Aorta (tissue), 5 donors: Measurements from ENCODE around the gene MSANTD2. TPM values are rescaled to one million over a fixed set of nuclear protein-coding genes. Genes with fewer than 3 reads are reported as not detected.
A peak's percentile ranks its signal among the peaks of the same experiment; 100 is the strongest.

ENCODE experiments used
- ATAC-seq: fragments of 200-7000 bp; cut with Tn5 transposase; one replicate; pipeline ENCODE4 v1.9.1; 2022; ENCODE audit warnings: moderate library complexity; ENCODE audit not compliant: low FRiP score
- DNase-seq, 2 donors: peaks; one replicate each; pipeline ENCODE4 v3.0.0-alpha.2; 2020
- H3K27ac ChIP-seq, 2 donors: one replicate each; pipeline ENCODE4 v1.5.1; 2013; ENCODE audit warnings: low read length in 2 of 2, mild to moderate bottlenecking in 2 of 2, moderate library complexity in 2 of 2, control low read depth in 1 of 2, inconsistent platforms in 1 of 2, low read depth in 1 of 2
- H3K27me3 ChIP-seq, 2 donors: one replicate each; pipeline ENCODE4 v1.6.1; 2013; ENCODE audit warnings: control low read depth in 1 of 2, low read length in 1 of 2, mild to moderate bottlenecking in 1 of 2, moderate library complexity in 1 of 2; ENCODE audit not compliant: insufficient read depth in 2 of 2, control insufficient read depth in 1 of 2
- H3K36me3 ChIP-seq, 2 donors: one replicate each; pipeline ENCODE4 v1.6.1; 2013; ENCODE audit warnings: control low read depth in 1 of 2, low read length in 1 of 2, mild to moderate bottlenecking in 1 of 2; ENCODE audit not compliant: insufficient read depth in 2 of 2, control insufficient read depth in 1 of 2
- H3K4me1 ChIP-seq, 2 donors: one replicate each; pipeline ENCODE4 v1.6.1; 2013; ENCODE audit warnings: low read length in 2 of 2, control low read depth in 1 of 2, mild to moderate bottlenecking in 1 of 2, moderate library complexity in 1 of 2; ENCODE audit not compliant: insufficient read depth in 2 of 2, control insufficient read depth in 1 of 2
- H3K4me3 ChIP-seq, 2 donors: one replicate each; pipeline ENCODE4 v1.5.1; 2013; ENCODE audit warnings: low read length in 2 of 2, control low read depth in 1 of 2, mild to moderate bottlenecking in 1 of 2
- H3K9me3 ChIP-seq: one replicate; pipeline ENCODE4 v1.6.1; 2013; ENCODE audit warnings: mild to moderate bottlenecking, low read length; ENCODE audit not compliant: control insufficient read depth
- WGBS, 2 donors: extraction: QIAGEN DNeasy Blood & Tissue Kit; methylation state at CpG; one replicate each; pipeline ENCODE4 v1.1.7; 2013; 5-methylcytosine and 5-hydroxymethylcytosine counted together
- intact Hi-C, 2 donors: fragments of 100-400 bp; cut with DNase I; formaldehyde crosslinking; loops; one replicate each; pipeline versions ENCODE4 v1.14.2 to v1.15.0; 2022
- polyA plus RNA-seq, 2 donors: library from polyadenylated mRNA; stranded (reverse); fragments of 200-250 nt; gene quantifications; one replicate each; pipeline ENCODE4 v1.2.3, GENCODE V29; 2013
- total RNA-seq, 2 donors: library from RNA; stranded (reverse); fragmentation: NEBNext Ultra II Directional; extraction: Animal tissue kit (Norgen Biotek cat#: 25700); gene quantifications; one replicate each; pipeline ENCODE4 v1.2.1, GENCODE V29; 2021
- donor health status: healthy with polysubstance abuse.
- donor health status: Bipolar disorder and iron deficiency.
- donor health status: DM: no; HTN: no; CAD: no.
- donor health status: DM: no; HTN: no; CAD: no.
- donor health status: DM: yes; HTN: yes; CAD: no.

The MSANTD2 gene
- total and polyA plus RNA-seq, 4 donors = 6.3 to 23.6 (median 19.7) TPM

DNA sequence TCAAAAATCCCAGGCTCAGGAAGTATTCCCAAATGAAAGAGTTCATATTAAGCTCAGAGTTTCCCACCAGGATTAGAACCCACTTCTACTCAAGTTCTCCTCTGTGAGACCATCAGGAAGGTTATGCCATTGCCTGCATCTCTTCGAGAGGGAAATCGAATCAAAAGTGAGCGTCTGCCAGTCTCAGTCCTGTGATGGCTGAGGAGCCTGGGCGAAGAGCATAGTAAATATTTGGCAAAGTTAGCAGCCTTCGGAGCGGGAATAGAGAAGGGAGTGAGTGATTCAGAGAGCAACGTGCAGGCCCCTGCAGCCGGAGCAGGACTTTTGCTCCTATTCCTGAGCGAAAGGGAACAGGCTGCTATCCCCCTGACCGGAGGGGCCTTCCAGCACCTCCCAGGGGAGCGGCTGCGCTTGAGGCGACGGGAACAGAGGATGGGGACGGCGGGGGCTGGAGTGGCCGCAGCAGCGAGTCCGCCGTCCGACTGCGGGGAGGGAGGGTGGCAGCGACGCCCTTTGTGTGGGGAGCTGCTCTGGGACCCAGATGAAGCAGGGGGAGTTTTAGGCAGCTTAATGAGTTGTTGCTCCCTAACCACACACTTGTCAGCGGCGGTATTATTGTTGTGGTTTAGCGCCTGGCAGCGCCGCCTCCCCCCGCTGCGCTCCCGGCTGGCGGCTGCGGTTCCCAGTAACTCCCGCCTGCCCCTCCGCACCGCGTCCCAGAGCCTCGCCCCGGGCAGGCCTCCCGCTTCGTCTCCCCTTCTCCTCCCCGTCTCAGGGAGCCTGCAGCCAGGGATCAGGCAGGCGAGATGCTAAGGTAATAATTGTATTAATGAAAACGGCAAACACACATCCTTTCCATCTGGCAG lies 82.2 kb downstream of the MSANTD2 start:
- Histone ChIP-seq H3K36me3 (no peaks in the 10 kb centered on the region), H3K27me3 (no peaks in the 10 kb centered on the region), H3K4me1 (no peaks in the 10 kb centered on the region), H3K27ac (peak overlapping the region in 1 of 2 donors; percentile 1), H3K4me3 (peak overlapping the region in 1 of 2 donors; percentile 15), H3K9me3 (no peaks in the 10 kb centered on the region)
- DNase-seq = peak; percentile 64 to 79
- ATAC-seq = peak; percentile 60
- intact Hi-C loops = loop anchor here (2.0 to 5.0 kb wide), 2 partner anchors 36 to 41 kb away; no protein-coding TSS in a partner anchor
- 1% methylated on average over 39 to 45 of the region's 45 CpGs for WGBS, 2 donors

- DNase-seq = no peak
- Histone ChIP-seq H3K27ac (peak overlapping the region in 1 of 2 donors; percentile 1), H3K4me1 (no peaks in the 10 kb centered on the region), H3K4me3 (no peak overlapping the region), H3K9me3 (no peaks in the 10 kb centered on the region), H3K36me3 (no peaks in the 10 kb centered on the region), H3K27me3 (no peaks in the 10 kb centered on the region)
- WGBS, 2 donors = 44 to 51% methylated on average over 7 of the region's 7 CpGs
- intact Hi-C loops = loop anchor here in 1 of 2 donors (5.0 kb wide), 1 partner anchor 35 kb away; no protein-coding TSS in a partner anchor
- ATAC-seq = peak; percentile 46
Observed at GRCh38 chr11:124717421-124717785, 82.8 kb downstream of the MSANTD2 start.

DNA sequence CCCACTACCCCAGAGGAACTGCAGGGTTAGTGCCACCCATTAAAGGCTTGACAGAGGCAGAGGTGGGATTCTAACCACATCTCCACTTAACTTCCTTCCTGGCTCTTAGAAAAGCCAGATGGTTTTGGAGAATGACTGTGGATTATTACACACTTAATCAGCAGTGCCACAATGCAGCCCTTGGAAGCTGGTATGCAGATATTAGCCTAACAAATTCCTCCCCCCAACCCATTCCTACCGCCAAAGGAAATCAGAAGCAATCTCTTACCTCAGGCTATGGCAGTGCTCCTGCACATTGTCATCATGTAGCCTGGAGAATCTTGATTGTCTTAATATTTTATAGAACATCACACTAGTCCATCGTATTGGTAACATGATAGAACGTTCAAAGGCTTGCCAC lies 83.6 kb downstream of the MSANTD2 start:
- 90 to 96% methylated on average over 3 of the region's 3 CpGs for WGBS, 2 donors
- ATAC-seq (no peak), DNase-seq (no peak)
- Histone ChIP-seq H3K27ac (no peak overlapping the region), H3K9me3 (no peaks in the 10 kb centered on the region), H3K27me3 (no peaks in the 10 kb centered on the region), H3K4me3 (no peak overlapping the region), H3K36me3 (no peaks in the 10 kb centered on the region), H3K4me1 (no peaks in the 10 kb centered on the region)
- intact Hi-C loops = loop anchor here in 1 of 2 donors (5.0 kb wide), 1 partner anchor 34 kb away; no protein-coding TSS in a partner anchor

Other genes with a start within 250 kb of the MSANTD2 start
- not detected for gene OR8A1, start 230.4 kb downstream of the MSANTD2 start, total RNA-seq
- gene OR8A1, start 230.4 kb downstream of the MSANTD2 start, polyA plus RNA-seq = not detected
- not detected for gene PANX3, start 189.0 kb downstream of the MSANTD2 start, total RNA-seq
- not detected for gene PANX3, start 189.0 kb downstream of the MSANTD2 start, polyA plus RNA-seq
- 10 to 100 TPM; 42.7 to 47.9 TPM for gene TBRG1, start 177.5 kb downstream of the MSANTD2 start, total RNA-seq
- gene TBRG1, start 177.5 kb downstream of the MSANTD2 start, polyA plus RNA-seq = 10 to 100 TPM; 20.5 to 65.4 TPM
- gene SIAE, start 126.7 kb downstream of the MSANTD2 start, total RNA-seq = 10 to 100 TPM; 11.5 to 24.8 TPM
- gene SIAE, start 126.7 kb downstream of the MSANTD2 start, polyA plus RNA-seq = 10 to 100 TPM in 1 of 2 donors, 1 to 10 TPM in 1; 6.9 to 14.8 TPM
- gene SPA17, start 126.5 kb downstream of the MSANTD2 start, total RNA-seq = 1 to 10 TPM; 2.7 to 3.9 TPM
- 1 to 10 TPM; 4.8 to 7.1 TPM for gene SPA17, start 126.5 kb downstream of the MSANTD2 start, polyA plus RNA-seq
- 10 to 100 TPM; 33.2 to 41.1 TPM for gene NRGN, start 60.5 kb downstream of the MSANTD2 start, total RNA-seq
- gene NRGN, start 60.5 kb downstream of the MSANTD2 start, polyA plus RNA-seq = 10 to 100 TPM; 15.4 to 38.5 TPM
- gene VSIG2, start 48.2 kb downstream of the MSANTD2 start, total RNA-seq = 1 to 10 TPM; 3.8 to 6.9 TPM
- gene VSIG2, start 48.2 kb downstream of the MSANTD2 start, polyA plus RNA-seq = 1 to 10 TPM; 1.9 to 3.1 TPM
- 100 to 1,000 TPM in 1 of 2 donors, 10 to 100 TPM in 1; 95.1 to 182 TPM for gene ESAM, start 38.1 kb downstream of the MSANTD2 start, total RNA-seq
- gene ESAM, start 38.1 kb downstream of the MSANTD2 start, polyA plus RNA-seq = 100 to 1,000 TPM in 1 of 2 donors, 10 to 100 TPM in 1; 33.2 to 110 TPM
- 10 to 100 TPM; 15.7 to 63.0 TPM for gene ROBO3, start 65.0 kb upstream of the MSANTD2 start, total RNA-seq
- gene ROBO3, start 65.0 kb upstream of the MSANTD2 start, polyA plus RNA-seq = 10 to 100 TPM in 1 of 2 donors, 1 to 10 TPM in 1; 2.1 to 19.7 TPM
- gene ROBO4, start 97.5 kb upstream of the MSANTD2 start, total RNA-seq = 10 to 100 TPM; 19.7 to 41.9 TPM
- gene ROBO4, start 97.5 kb upstream of the MSANTD2 start, polyA plus RNA-seq = 1 to 10 TPM; 2.4 to 2.8 TPM
- gene HEPN1, start 118.8 kb upstream of the MSANTD2 start, total RNA-seq = under 1 TPM in 1 of 2 donors, not detected in 1; 0.51 TPM
- not detected for gene HEPN1, start 118.8 kb upstream of the MSANTD2 start, polyA plus RNA-seq
- under 1 TPM; 0.10 to 0.30 TPM for gene HEPACAM, start 135.6 kb upstream of the MSANTD2 start, total RNA-seq
- gene HEPACAM, start 135.6 kb upstream of the MSANTD2 start, polyA plus RNA-seq = not detected
- 1 to 10 TPM in 1 of 2 donors, under 1 TPM in 1; 0.97 to 1.5 TPM for gene CCDC15, start 153.8 kb upstream of the MSANTD2 start, total RNA-seq
- gene CCDC15, start 153.8 kb upstream of the MSANTD2 start, polyA plus RNA-seq = under 1 TPM; 0.13 to 0.61 TPM